A673 (cell line): ENCODE measurements around the gene MTHFD2. TPM values are rescaled to one million over a fixed set of nuclear protein-coding genes. Genes with fewer than 3 reads are reported as not detected.

Experiments used
- BruUV-seq: library from RNA; stranded (reverse); fragments of 400-500 nt; replicated peaks from 2 replicates; lab custom pipeline; 2021; lab: Mats Ljungman, UMichigan
- CTCF ChIA-PET: fragments of 300-600 bp; sonication (Branson Sonifier 250); formaldehyde crosslinking; loops from one replicate; lab custom pipeline; 2022; ENCODE audit warnings: antibody characterized with exemption; lab: Charles Lee
- POLR2A ChIA-PET: fragments of 300-600 bp; sonication (Branson Sonifier 250); formaldehyde crosslinking; loops from one replicate; lab custom pipeline; 2022; ENCODE audit warnings: antibody characterized with exemption; ENCODE audit not compliant: low non-redundant PET; lab: Charles Lee
- DNase-seq: peaks from one replicate; pipeline ENCODE4 v3.0.0-alpha.2; 2015; ENCODE audit warnings: low spot score
- H3K27ac ChIP-seq: fragments of 200-600 bp; sonication (generic); 2 replicates; pipeline ENCODE4 v1.5.1; 2016; ENCODE audit warnings: mixed run types, low read depth, mild to moderate bottlenecking, mixed read lengths, antibody characterized with exemption, low read length; ENCODE audit not compliant: poor library complexity, severe bottlenecking
- H3K27me3 ChIP-seq: fragments of 200-600 bp; sonication (generic); replicated peaks from 2 replicates; pipeline ENCODE4 v1.6.1; 2017; ENCODE audit warnings: mixed run types, low read depth, mild to moderate bottlenecking, mixed read lengths, antibody characterized with exemption, low read length; ENCODE audit not compliant: insufficient read depth, poor library complexity
- H3K36me3 ChIP-seq: fragments of 200-600 bp; sonication (generic); 2 replicates; pipeline ENCODE4 v1.6.1; 2016; ENCODE audit warnings: mixed run types, mild to moderate bottlenecking, mixed read lengths, antibody characterized with exemption, low read length; ENCODE audit not compliant: insufficient read depth, poor library complexity, severe bottlenecking
- H3K4me1 ChIP-seq: fragments of 200-600 bp; sonication (generic); 2 replicates; pipeline ENCODE4 v1.6.1; 2017; ENCODE audit warnings: mixed run types, mild to moderate bottlenecking, mixed read lengths, antibody characterized with exemption, low read length; ENCODE audit not compliant: insufficient read depth, poor library complexity, severe bottlenecking
- H3K4me3 ChIP-seq: fragments of 200-600 bp; sonication (generic); 2 replicates; pipeline ENCODE4 v1.5.1; 2016; ENCODE audit warnings: low read depth, mixed run types, mild to moderate bottlenecking, mixed read lengths, low read length; ENCODE audit not compliant: poor library complexity, severe bottlenecking
- H3K9me3 ChIP-seq: fragments of 200-600 bp; sonication (generic); 2 replicates; pipeline ENCODE4 v1.6.1; 2016; ENCODE audit warnings: mixed run types, low read depth, mild to moderate bottlenecking, mixed read lengths, antibody characterized with exemption, low read length; ENCODE audit not compliant: poor library complexity, severe bottlenecking
- EZH2 ChIP-seq: fragments of 200-600 bp; sonication (generic); IDR thresholded peaks from 2 replicates; pipeline ENCODE4 v1.6.1; 2017; ENCODE audit warnings: borderline replicate concordance, low read depth, mild to moderate bottlenecking, mixed read lengths, antibody characterized with exemption, low read length; ENCODE audit not compliant: poor library complexity, severe bottlenecking
- intact Hi-C: fragments of 100-400 bp; cut with micrococcal nuclease; formaldehyde crosslinking; loops from one replicate; pipeline ENCODE4 v1.10.0; 2022; ENCODE audit not compliant: unreplicated experiment
- total RNA-seq: library from RNA; stranded (reverse); gene quantifications from 2 replicates; pipeline ENCODE4 v1.2.3, GENCODE V29; 2021
- TF ChIP-seq, protein P1 (sequence below): fragments of 300-800, 200-600 bp; sonication (generic); conservative IDR thresholded peaks from 2 replicates; pipeline ENCODE4 v1.5.1; 2017; ENCODE audit warnings: low read depth, mild to moderate bottlenecking, antibody characterized with exemption, low read length, moderate library complexity, mixed read lengths

Gene MTHFD2
- total RNA-seq, 1 experiment from 2014 or later: 252 TPM

DNA sequence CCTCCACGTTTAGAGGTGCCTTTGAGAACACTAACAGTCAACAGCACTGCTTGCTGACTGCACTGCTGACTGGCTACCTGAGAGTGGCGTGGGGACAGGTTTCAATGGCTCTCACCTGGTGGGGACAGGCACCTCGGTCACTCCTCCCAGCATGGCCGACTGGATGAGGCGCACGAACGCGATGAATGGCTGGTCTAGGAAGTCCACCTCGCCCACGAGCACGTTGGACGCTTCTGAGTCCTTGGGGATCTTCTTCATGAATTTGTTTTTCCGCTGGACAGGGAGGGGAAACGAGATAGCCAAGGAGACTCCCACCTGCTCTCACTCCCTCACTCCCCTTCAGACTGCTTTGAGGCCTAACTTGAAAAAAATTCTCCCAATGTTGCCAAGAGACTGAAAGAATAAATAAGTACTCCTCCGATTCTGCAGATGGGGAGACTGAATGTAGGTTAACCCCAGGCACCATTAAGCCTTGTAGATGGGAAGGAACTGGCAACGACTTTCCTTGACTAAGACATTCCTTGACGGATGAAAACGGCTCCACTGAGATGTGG lies 57.3 kb downstream of the MTHFD2 start:
- Histone ChIP-seq H3K4me3 (no peak overlapping the region), H3K9me3 (no peaks in the 10 kb centered on the region), H3K27ac (no peak overlapping the region), H3K27me3 (no peaks in the 10 kb centered on the region), H3K4me1 (no peaks in the 10 kb centered on the region), H3K36me3 (no peaks in the 10 kb centered on the region)
- no peak for TF ChIP-seq EZH2
- TF ChIP-seq, protein P1, sequence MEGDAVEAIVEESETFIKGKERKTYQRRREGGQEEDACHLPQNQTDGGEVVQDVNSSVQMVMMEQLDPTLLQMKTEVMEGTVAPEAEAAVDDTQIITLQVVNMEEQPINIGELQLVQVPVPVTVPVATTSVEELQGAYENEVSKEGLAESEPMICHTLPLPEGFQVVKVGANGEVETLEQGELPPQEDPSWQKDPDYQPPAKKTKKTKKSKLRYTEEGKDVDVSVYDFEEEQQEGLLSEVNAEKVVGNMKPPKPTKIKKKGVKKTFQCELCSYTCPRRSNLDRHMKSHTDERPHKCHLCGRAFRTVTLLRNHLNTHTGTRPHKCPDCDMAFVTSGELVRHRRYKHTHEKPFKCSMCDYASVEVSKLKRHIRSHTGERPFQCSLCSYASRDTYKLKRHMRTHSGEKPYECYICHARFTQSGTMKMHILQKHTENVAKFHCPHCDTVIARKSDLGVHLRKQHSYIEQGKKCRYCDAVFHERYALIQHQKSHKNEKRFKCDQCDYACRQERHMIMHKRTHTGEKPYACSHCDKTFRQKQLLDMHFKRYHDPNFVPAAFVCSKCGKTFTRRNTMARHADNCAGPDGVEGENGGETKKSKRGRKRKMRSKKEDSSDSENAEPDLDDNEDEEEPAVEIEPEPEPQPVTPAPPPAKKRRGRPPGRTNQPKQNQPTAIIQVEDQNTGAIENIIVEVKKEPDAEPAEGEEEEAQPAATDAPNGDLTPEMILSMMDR: no peak
- no peak for DNase-seq
- intact Hi-C loops: no loop called here
- CTCF ChIA-PET: no interaction called here
- POLR2A ChIA-PET: no interaction called here
- no TSS peak for BruUV-seq

DNA sequence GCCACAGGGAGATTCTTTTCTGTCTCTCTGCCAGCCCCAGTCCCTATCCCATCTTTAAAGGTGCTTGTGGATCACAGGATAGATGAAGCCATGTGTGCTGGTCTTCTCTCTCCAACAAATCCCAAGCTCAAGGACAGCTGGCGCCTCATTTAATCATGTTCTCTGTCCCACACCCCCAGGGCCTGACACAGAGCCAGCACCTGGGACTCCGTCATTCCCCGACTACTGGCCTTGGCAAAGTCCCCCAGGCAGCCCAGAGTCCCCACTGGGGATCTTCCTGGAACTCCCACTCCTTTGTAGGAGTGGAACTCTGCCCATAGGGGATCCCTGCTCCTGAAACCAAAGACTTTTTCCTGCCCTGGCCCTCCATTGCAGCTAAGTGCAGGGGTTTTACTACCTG lies 60.8 kb downstream of the MTHFD2 start:
- no peak overlapping the region for H3K4me3 ChIP-seq
- no peaks in the 10 kb centered on the region for H3K27me3 ChIP-seq
- no peaks in the 10 kb centered on the region for H3K36me3 ChIP-seq
- no peak overlapping the region for H3K27ac ChIP-seq
- TF ChIP-seq EZH2: no peak
- TF ChIP-seq, protein P1: no peak
- H3K9me3 ChIP-seq: no peaks in the 10 kb centered on the region
- no TSS peak for BruUV-seq
- ChIA-PET POLR2A (no interaction called here), CTCF (interaction anchor here (1.4 kb wide), 1 partner anchor 9 kb away, joined by 3 read pairs; no protein-coding TSS in a partner anchor)
- no peaks in the 10 kb centered on the region for H3K4me1 ChIP-seq
- DNase-seq: no peak
- intact Hi-C loops: no loop called here

DNA sequence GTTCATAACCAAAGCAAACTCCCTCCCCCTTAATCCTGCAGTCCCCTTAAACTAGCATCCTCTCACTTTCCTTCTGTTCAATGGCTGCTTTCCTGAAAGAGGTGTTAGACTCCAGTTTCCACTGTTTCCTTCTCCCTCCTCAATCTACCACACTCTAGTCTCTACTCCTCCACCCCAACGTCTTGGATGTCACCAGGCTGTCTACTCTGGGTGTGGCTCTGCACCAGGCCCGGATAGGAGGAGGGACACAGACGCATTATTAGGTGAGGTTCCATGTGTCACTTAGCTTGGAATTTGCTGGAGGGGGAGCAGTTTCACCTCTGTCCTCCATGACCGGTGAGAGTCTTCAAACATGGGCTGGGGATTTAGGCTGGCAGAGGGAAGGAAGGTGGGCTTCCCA lies 61.3 kb downstream of the MTHFD2 start:
- ChIA-PET CTCF (no interaction called here), POLR2A (no interaction called here)
- no peaks in the 10 kb centered on the region for H3K4me1 ChIP-seq
- intact Hi-C loops: no loop called here
- DNase-seq: no peak
- TF ChIP-seq, protein P1: no peak
- TF ChIP-seq EZH2: no peak
- no peak overlapping the region for H3K27ac ChIP-seq
- no TSS peak for BruUV-seq
- no peaks in the 10 kb centered on the region for H3K9me3 ChIP-seq
- H3K36me3 ChIP-seq: no peaks in the 10 kb centered on the region
- H3K27me3 ChIP-seq: no peaks in the 10 kb centered on the region
- no peak overlapping the region for H3K4me3 ChIP-seq
